Activated CD4-positive, alpha-beta T cell treated with anti-CD3 and anti-CD28 coated beads for 36 hours (primary cell): ENCODE results near the gene KIAA1614. TPM values are rescaled to one million over a fixed set of nuclear protein-coding genes. Genes with fewer than 3 reads are reported as not detected.

Source experiments
- ATAC-seq: fragments of 200-7000 bp; cut with Tn5 transposase; one replicate; pipeline ENCODE4 v1.10.0; 2021; ENCODE audit warnings: mild to moderate bottlenecking, moderate library complexity
- CTCF ChIA-PET: fragments of 350-600 bp; sonication (Branson Sonifier 250); formaldehyde crosslinking; loops from one replicate; lab custom pipeline; 2021; ENCODE audit warnings: antibody characterized with exemption; lab: Charles Lee
- POLR2A ChIA-PET: fragments of 350-600 bp; sonication (Branson Sonifier 250); formaldehyde crosslinking; loops from one replicate; lab custom pipeline; 2021; ENCODE audit warnings: antibody characterized with exemption, inconsistent platforms; lab: Charles Lee
- DNase-seq: peaks from one replicate; pipeline ENCODE4 v3.0.0-alpha.2; 2020
- H3K27ac Mint-ChIP-seq: one replicate; pipeline ENCODE4 v1.8.0; 2021; ENCODE audit warnings: mixed read lengths
- H3K27me3 Mint-ChIP-seq: one replicate; pipeline ENCODE4 v1.8.0; 2021; ENCODE audit warnings: mixed read lengths
- H3K36me3 Mint-ChIP-seq: one replicate; pipeline ENCODE4 v1.8.0; 2021; ENCODE audit warnings: low read depth, mixed read lengths
- H3K4me1 Mint-ChIP-seq: one replicate; pipeline ENCODE4 v1.8.0; 2021; ENCODE audit warnings: mixed read lengths
- H3K4me3 Mint-ChIP-seq: one replicate; pipeline ENCODE4 v1.8.0; 2021; ENCODE audit warnings: mild to moderate bottlenecking, moderate library complexity, mixed read lengths
- H3K9me3 Mint-ChIP-seq: one replicate; pipeline ENCODE4 v1.8.0; 2021; ENCODE audit warnings: low read depth, mixed read lengths
- intact Hi-C, 2 experiments: fragments of 100-400 bp; cut with DNase I in 1 of 2; cut with micrococcal nuclease in 1 of 2; formaldehyde crosslinking; loops; one replicate each; pipeline versions ENCODE4 v1.14.2 to v1.15.1; 2022 to 2024; cut with DNase I, micrococcal nuclease
- total RNA-seq, 2 experiments: library from RNA; stranded (reverse); gene quantifications; one replicate each; pipeline ENCODE4 v1.2.3, GENCODE V29; 2021

The KIAA1614 gene
- total RNA-seq, 2 experiments from 2014 or later, result 0.09 TPM; not detected in 1

- H3K4me3 Mint-ChIP-seq, result no peak overlapping the region
- H3K27ac Mint-ChIP-seq, result no peak overlapping the region
- CTCF ChIA-PET, result interaction anchor here (0.7 to 1.0 kb wide), 2 partner anchors 31 to 277 kb away, joined by 3 read pairs; no protein-coding TSS in a partner anchor
- no peaks in the 10 kb centered on the region for H3K36me3 Mint-ChIP-seq
- POLR2A ChIA-PET, result no interaction called here
- intact Hi-C loops, result no loop called here
- H3K9me3 Mint-ChIP-seq, result no peaks in the 10 kb centered on the region
- ATAC-seq (no peak), DNase-seq (no peak)
- no peaks in the 10 kb centered on the region for H3K27me3 Mint-ChIP-seq
- peaks cover 10% of the 10 kb centered on the region for H3K4me1 Mint-ChIP-seq
Measured at GRCh38 chr1:180892675-180893074, 20.0 kb upstream of the KIAA1614 start.

DNA sequence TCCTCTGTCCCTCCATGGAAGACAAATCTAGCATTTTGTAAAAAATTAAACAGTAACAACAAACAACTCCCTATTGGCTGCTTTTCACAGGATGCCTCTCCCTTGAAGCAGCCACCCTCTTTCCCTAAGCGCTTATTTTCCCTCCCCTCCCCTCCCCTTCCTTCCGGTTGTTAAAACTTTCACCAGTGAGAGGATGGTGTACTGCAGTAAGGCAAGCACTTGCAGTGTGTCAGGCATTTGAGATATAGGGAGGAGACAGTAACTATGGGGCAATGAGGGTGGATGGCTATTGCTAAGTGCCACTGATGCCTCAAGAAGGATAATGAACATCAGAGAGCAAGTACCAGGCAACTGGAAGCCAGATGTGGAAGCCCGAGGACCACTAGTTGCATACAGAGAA, 19.1 kb upstream of the KIAA1614 start:
- intact Hi-C loops, result no loop called here
- no peaks in the 10 kb centered on the region for H3K9me3 Mint-ChIP-seq
- no peak overlapping the region for H3K27ac Mint-ChIP-seq
- ChIA-PET CTCF (interaction anchor here (0.9 kb wide), 1 partner anchor 27 kb away, joined by 3 read pairs; no protein-coding TSS in a partner anchor), POLR2A (no interaction called here)
- ATAC-seq (no peak), DNase-seq (no peak)
- H3K4me1 Mint-ChIP-seq, result peaks cover 10% of the 10 kb centered on the region
- H3K4me3 Mint-ChIP-seq, result no peak overlapping the region
- H3K36me3 Mint-ChIP-seq, result no peaks in the 10 kb centered on the region
- H3K27me3 Mint-ChIP-seq, result no peaks in the 10 kb centered on the region

DNA sequence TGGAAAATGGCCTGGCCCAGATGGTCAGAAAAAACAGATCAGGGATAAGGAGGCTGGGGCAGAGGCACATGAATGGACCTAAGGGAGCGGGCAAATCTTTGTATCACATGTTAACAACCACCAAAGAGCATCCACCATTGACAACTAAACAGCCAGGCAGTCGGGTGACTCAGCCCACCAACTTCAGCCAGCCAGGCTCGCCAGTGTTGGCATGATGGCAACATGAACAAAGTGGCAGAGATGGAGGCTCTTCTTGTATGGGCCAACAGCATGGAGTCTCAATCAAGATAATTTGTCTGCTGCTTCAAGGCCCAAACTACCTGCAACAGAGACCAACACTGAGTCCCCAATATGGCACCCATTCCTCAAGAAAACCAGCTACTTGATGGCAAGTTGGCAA, 16.5 kb upstream of the KIAA1614 start:
- no peak overlapping the region for H3K4me3 Mint-ChIP-seq
- no peak overlapping the region for H3K27ac Mint-ChIP-seq
- ATAC-seq, result no peak
- no peak for DNase-seq
- H3K27me3 Mint-ChIP-seq, result peaks cover 2% of the 10 kb centered on the region
- no peaks in the 10 kb centered on the region for H3K9me3 Mint-ChIP-seq
- CTCF ChIA-PET, result no interaction called here
- H3K36me3 Mint-ChIP-seq, result no peaks in the 10 kb centered on the region
- intact Hi-C loops, result no loop called here
- POLR2A ChIA-PET, result no interaction called here
- peaks cover 10% of the 10 kb centered on the region for H3K4me1 Mint-ChIP-seq

GRCh38 chr1:180898441-180899219, 14.1 kb upstream of the KIAA1614 start:
- CTCF ChIA-PET, result interaction anchor here (0.6 to 1.0 kb wide), 4 partner anchors 16 to 51 kb away, joined by 3 read pairs; no protein-coding TSS in a partner anchor
- intact Hi-C loops, result no loop called here
- DNase-seq, result no peak
- Mint-ChIP-seq H3K27ac (no peak overlapping the region), H3K9me3 (no peaks in the 10 kb centered on the region), H3K4me1 (peaks cover 6% of the 10 kb centered on the region), H3K27me3 (peaks cover 2% of the 10 kb centered on the region), H3K4me3 (no peak overlapping the region), H3K36me3 (no peaks in the 10 kb centered on the region)
- no peak for ATAC-seq
- POLR2A ChIA-PET, result no interaction called here

DNA sequence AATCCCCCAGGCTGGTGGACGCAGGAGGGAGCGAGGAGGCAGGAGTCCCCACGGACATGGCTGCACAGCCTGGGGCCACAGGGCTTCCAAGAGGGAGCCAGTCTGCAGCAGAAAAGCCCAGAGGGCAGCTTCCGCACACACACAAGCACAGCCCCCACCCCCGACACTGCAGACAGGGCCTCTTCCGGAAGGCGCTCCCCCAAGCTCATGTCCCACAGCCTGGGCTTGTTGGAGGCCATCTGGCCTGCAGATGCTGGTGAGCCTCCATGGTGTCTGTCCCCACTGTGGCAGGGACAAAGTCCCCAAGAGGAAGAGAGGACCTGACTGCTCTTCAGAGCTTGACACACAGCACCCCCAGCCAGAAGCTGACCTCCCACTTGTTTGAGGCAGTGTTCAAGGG, 13.4 kb upstream of the KIAA1614 start:
- no peak overlapping the region for H3K27ac Mint-ChIP-seq
- no peaks in the 10 kb centered on the region for H3K9me3 Mint-ChIP-seq
- H3K36me3 Mint-ChIP-seq, result no peaks in the 10 kb centered on the region
- ATAC-seq (no peak), DNase-seq (no peak)
- H3K4me3 Mint-ChIP-seq, result no peak overlapping the region
- H3K4me1 Mint-ChIP-seq, result no peaks in the 10 kb centered on the region
- POLR2A ChIA-PET, result no interaction called here
- H3K27me3 Mint-ChIP-seq, result peaks cover 2% of the 10 kb centered on the region
- intact Hi-C loops, result no loop called here
- CTCF ChIA-PET, result interaction anchor here (0.6 to 1.1 kb wide), 3 partner anchors 17 to 81 kb away, joined by 3 read pairs; no protein-coding TSS in a partner anchor

DNA sequence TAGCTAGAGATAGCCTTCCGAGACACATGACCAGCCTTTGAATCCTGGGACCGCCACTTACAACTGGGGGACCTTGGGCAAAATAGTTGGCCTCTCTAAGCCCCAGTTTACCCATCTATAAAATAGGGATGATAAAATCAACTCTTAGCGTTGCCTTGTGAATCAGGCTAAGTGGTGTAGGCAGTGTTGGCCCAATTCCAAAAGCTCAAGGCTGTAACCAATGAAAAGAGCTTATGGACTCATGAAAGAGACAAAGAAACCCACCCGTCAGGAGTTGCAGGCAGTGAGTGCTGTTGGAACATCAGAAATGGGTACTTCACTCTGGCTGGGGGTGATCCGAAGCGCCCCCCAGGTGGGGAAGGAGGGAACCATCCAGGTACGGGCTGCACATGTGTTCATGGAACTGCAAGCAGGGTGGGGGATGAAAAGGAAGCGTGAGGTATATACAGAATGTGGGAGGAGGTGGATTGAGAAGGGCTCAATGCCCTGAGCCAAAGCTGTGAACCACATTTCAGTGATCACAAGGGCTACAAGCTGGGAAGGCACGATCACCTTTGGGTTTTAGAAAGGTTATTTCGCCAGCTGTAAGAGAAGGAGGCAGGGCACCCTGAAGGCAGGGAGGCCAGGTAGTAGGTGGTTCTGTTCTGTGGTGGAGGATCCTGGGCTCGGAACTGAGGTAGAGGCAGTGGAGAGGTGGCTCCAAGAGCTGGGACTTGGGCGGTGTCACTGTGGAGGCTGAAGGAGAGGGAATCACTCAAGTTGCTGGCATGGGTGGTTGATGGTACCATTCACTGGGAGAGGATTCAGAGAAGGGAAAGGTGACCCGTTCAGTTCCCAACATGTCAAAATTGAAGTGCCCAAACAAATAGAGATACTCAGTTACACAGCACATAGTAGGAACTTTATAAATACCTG, 11.4 kb upstream of the KIAA1614 start:
- H3K4me1 Mint-ChIP-seq, result no peaks in the 10 kb centered on the region
- H3K4me3 Mint-ChIP-seq, result no peak overlapping the region
- ATAC-seq, result no peak
- peaks cover 2% of the 10 kb centered on the region for H3K36me3 Mint-ChIP-seq
- intact Hi-C loops, result no loop called here
- H3K9me3 Mint-ChIP-seq, result peaks cover 2% of the 10 kb centered on the region
- peaks cover 2% of the 10 kb centered on the region for H3K27me3 Mint-ChIP-seq
- no peak overlapping the region for H3K27ac Mint-ChIP-seq
- POLR2A ChIA-PET, result no interaction called here
- no peak for DNase-seq
- CTCF ChIA-PET, result interaction anchor here (0.9 to 1.2 kb wide), 2 partner anchors 37 to 265 kb away, joined by 3 read pairs; no protein-coding TSS in a partner anchor

DNA sequence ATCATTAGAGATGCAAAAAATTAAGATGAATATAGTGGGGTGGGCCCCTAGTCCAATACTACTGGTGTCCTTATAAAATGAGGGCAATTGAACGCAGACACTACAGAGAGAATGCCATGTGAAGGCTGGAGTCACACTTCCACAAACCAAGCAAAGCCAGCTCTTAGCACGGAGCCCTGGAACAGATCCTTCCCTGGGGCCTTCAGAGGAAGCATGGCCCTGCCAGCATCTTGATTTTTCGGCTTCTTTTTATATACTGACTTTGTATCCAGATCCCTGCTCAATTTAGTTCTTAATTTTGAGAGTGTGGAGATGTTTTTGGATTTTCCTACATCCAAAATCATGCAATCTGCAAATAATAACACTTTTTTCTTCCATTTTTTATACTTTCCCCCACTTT, 10.2 kb upstream of the KIAA1614 start:
- no peak overlapping the region for H3K27ac Mint-ChIP-seq
- POLR2A ChIA-PET, result interaction anchor here (0.6 kb wide), 1 partner anchor 587 kb away, joined by 6 read pairs; no protein-coding TSS in a partner anchor

GRCh38 chr1:180905927-180906326, 6.8 kb upstream of the KIAA1614 start:
- ATAC-seq (no peak), DNase-seq (no peak)
- H3K4me3 Mint-ChIP-seq, result no peak overlapping the region
- ChIA-PET POLR2A (interaction anchor here (0.6 kb wide), 1 partner anchor 1235 kb away, joined by 3 read pairs; no protein-coding TSS in a partner anchor), CTCF (interaction anchor here (0.6 to 1.4 kb wide), 3 partner anchors 24 to 458 kb away, joined by 3 read pairs; no protein-coding TSS in a partner anchor)
- H3K36me3 Mint-ChIP-seq, result peaks cover 2% of the 10 kb centered on the region
- peaks cover 8% of the 10 kb centered on the region for H3K4me1 Mint-ChIP-seq
- H3K27ac Mint-ChIP-seq, result no peak overlapping the region
- peaks cover 2% of the 10 kb centered on the region for H3K9me3 Mint-ChIP-seq
- peaks cover 10% of the 10 kb centered on the region for H3K27me3 Mint-ChIP-seq
- intact Hi-C loops, result no loop called here

More for the DNA sequence above, 10.2 kb upstream of the KIAA1614 start:
- no peaks in the 10 kb centered on the region for H3K4me1 Mint-ChIP-seq
- DNase-seq, result no peak
- no peak overlapping the region for H3K4me3 Mint-ChIP-seq
- no peak for ATAC-seq
- intact Hi-C loops, result no loop called here
- H3K27me3 Mint-ChIP-seq, result peaks cover 2% of the 10 kb centered on the region
- H3K9me3 Mint-ChIP-seq, result peaks cover 2% of the 10 kb centered on the region
- peaks cover 2% of the 10 kb centered on the region for H3K36me3 Mint-ChIP-seq
- CTCF ChIA-PET, result interaction anchor here (1.2 kb wide), 1 partner anchor 38 kb away, joined by 3 read pairs; no protein-coding TSS in a partner anchor

DNA sequence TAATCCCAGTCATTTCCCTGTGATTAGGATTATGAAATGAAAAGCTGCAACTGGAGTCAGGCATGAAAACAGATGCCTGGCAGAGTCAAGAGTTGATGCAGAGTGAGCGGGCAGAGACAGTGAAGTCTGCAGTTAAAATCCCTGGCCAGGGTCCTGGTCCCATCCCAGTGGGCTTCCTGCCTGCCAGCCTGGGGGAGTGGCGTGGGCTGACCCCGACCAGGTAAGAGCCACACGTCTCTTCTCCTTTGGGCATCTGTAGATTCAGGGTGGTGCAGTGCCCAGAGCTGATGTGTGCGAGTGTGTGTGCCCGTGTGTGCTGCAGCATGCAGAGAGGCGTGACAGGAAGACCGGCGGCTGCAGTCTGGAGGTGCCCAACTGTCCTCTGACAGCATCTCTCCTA, 6.2 kb upstream of the KIAA1614 start:
- Mint-ChIP-seq H3K9me3 (peaks cover 2% of the 10 kb centered on the region), H3K27me3 (peaks cover 13% of the 10 kb centered on the region), H3K36me3 (peaks cover 2% of the 10 kb centered on the region), H3K27ac (no peak overlapping the region), H3K4me3 (no peak overlapping the region), H3K4me1 (peaks cover 8% of the 10 kb centered on the region)
- CTCF ChIA-PET, result interaction anchor here (0.6 to 1.4 kb wide), 3 partner anchors 25 to 458 kb away, joined by 3 read pairs; no protein-coding TSS in a partner anchor
- POLR2A ChIA-PET, result no interaction called here
- intact Hi-C loops, result no loop called here
- no peak for ATAC-seq
- DNase-seq, result no peak

DNA sequence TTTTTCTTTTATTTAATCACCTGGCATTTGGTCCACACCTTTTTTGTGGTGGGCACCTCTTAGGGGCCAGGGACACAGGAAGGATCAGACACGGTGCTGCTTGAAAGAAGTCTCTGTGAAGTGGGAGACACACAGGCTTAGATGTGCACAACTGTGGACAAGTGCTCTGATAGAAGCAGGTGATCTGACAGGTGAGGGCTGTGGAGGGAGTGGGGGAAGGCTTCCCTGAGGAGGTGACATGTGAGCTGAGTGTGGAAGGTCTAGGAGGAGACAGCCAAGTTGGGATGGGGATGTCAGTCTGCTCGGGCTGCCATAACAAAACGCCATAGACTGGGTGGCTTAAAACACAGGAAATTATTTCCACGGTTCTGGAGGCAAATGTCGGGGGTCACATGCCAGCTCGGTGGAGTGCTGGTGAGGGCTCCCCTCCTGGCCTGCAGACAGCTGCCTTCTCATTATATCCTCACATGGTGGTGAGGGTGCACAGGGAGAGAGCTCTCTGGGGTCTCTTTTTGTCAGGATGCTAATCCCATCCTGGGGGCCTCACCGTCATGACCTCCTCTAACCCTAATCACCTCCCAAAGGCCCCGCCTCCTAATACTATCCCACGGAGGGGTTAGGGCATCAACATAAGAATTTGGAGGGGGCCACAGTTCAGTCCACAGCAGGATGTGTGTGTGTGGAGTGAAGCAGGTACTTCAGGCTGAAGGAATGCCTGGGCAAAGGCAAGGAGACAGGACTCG, 5.2 kb upstream of the KIAA1614 start:
- Mint-ChIP-seq H3K9me3 (peaks cover 2% of the 10 kb centered on the region), H3K4me1 (peaks cover 13% of the 10 kb centered on the region), H3K4me3 (no peak overlapping the region), H3K27me3 (peaks cover 20% of the 10 kb centered on the region), H3K36me3 (peaks cover 2% of the 10 kb centered on the region), H3K27ac (no peak overlapping the region)
- intact Hi-C loops, result no loop called here
- CTCF ChIA-PET, result interaction anchor here (0.7 kb wide), 1 partner anchor 242 kb away, joined by 3 read pairs; no protein-coding TSS in a partner anchor
- no peak for ATAC-seq
- no peak for DNase-seq
- POLR2A ChIA-PET, result no interaction called here
